Left lung (tissue), 10 donors: ENCODE measurements around the gene DNAAF1. TPM values are rescaled to one million over a fixed set of nuclear protein-coding genes. Genes with fewer than 3 reads are reported as not detected.
"Not testable (repeated sequence)": the region's sequence is repeated elsewhere in the genome, so short reads cannot be mapped to it uniquely, and the experiment has no call there.

Source experiments
- ATAC-seq: fragments of 200-7000 bp; cut with Tn5 transposase; one replicate; pipeline ENCODE4 v1.9.1; 2020; ENCODE audit warnings: moderate library complexity
- DNase-seq, 4 donors: peaks; one replicate each; pipeline ENCODE4 v3.0.0-alpha.2; 2013 to 2020
- H3K27ac ChIP-seq, 2 donors: fragments of 200-600 bp; sonication (generic) in 1 of 2; one replicate each; pipeline versions ENCODE4 v1.5.0 to v1.8.0; 2020 to 2021
- H3K27me3 ChIP-seq, 2 donors: fragments of 200-600 bp; sonication (generic) in 1 of 2; one replicate each; pipeline versions ENCODE4 v1.5.0 to v1.8.0; 2020 to 2021
- H3K36me3 ChIP-seq, 2 donors: fragments of 200-600 bp; sonication (generic) in 1 of 2; one replicate each; pipeline versions ENCODE4 v1.5.0 to v1.8.0; 2020 to 2021
- H3K4me1 ChIP-seq, 2 donors: fragments of 200-600 bp; one replicate each; pipeline ENCODE4 v1.8.0; 2021
- H3K4me3 ChIP-seq, 2 donors: fragments of 200-600 bp; sonication (generic) in 1 of 2; one replicate each; pipeline versions ENCODE4 v1.5.0 to v1.8.0; 2020 to 2021; ENCODE audit warnings: mild to moderate bottlenecking in 1 of 2
- H3K9me3 ChIP-seq, 2 donors: fragments of 200-600 bp; sonication (generic) in 1 of 2; one replicate each; pipeline versions ENCODE4 v1.5.0 to v1.8.0; 2020 to 2021
- CTCF ChIP-seq, 2 donors: fragments of 200-600 bp; sonication (generic) in 1 of 2; IDR thresholded peaks; one replicate each; pipeline versions ENCODE4 v1.5.0 to v1.8.0; 2021; ENCODE audit warnings: antibody characterized with exemption in 2 of 2
- intact Hi-C, 2 donors: fragments of 100-400 bp; cut with DNase I; formaldehyde crosslinking; loops; one replicate each; pipeline versions ENCODE4 v1.11.2 to v1.14.2; 2022
- polyA plus RNA-seq, 6 donors: library from polyadenylated mRNA; unstranded; fragments of 120-200 nt; gene quantifications; one replicate each; pipeline ENCODE4 v1.2.1, GENCODE V29; 2013; ENCODE audit not compliant: insufficient read length in 6 of 6
- total RNA-seq, 2 donors: library from RNA; stranded (reverse); fragmentation: NEBNext Ultra II Directional; extraction: Animal tissue kit (Norgen Biotek cat#: 25700); gene quantifications; one replicate each; pipeline ENCODE4 v1.2.1, GENCODE V29; 2021
- donor health status: DM: no; HTN: yes; CAD: no.
- donor health status: DM: no; HTN: no; CAD: no.

The DNAAF1 gene
- total and polyA plus RNA-seq, 8 donors, result 0.85 to 22.3 (median 11.6) TPM

- Histone ChIP-seq H3K27ac (no peak overlapping the region), H3K9me3 (no peaks in the 10 kb centered on the region), H3K36me3 (no peaks in the 10 kb centered on the region), H3K27me3 (no peaks in the 10 kb centered on the region), H3K4me3 (no peak overlapping the region), H3K4me1 (no peaks in the 10 kb centered on the region)
- ATAC-seq, result no peak
- no peak for TF ChIP-seq CTCF (IDR thresholded peaks at IDR 0.05)
- DNase-seq, result no peak
- intact Hi-C loops, result no loop called here
These were observed 67.5 kb downstream of the DNAAF1 start for GRCh38 chr16:84212631-84213030.

- Histone ChIP-seq H3K4me1 (no peaks in the 10 kb centered on the region), H3K27me3 (no peaks in the 10 kb centered on the region), H3K4me3 (no peak overlapping the region), H3K36me3 (no peaks in the 10 kb centered on the region), H3K9me3 (no peaks in the 10 kb centered on the region), H3K27ac (no peak overlapping the region)
- intact Hi-C loops, result no loop called here
- DNase-seq, result no peak
- no peak for ATAC-seq
- no peak for TF ChIP-seq CTCF (IDR thresholded peaks at IDR 0.05)
These were observed 69.5 kb downstream of the DNAAF1 start for GRCh38 chr16:84214451-84215066.

GRCh38 chr16:84215531-84215930 lies 70.4 kb downstream of the DNAAF1 start:
- no peak for DNase-seq
- intact Hi-C loops, result no loop called here

GRCh38 chr16:84216144-84216543 lies 71.0 kb downstream of the DNAAF1 start:
- DNase-seq, H3K36me3 ChIP-seq, H3K4me1 ChIP-seq, H3K27me3 ChIP-seq, ATAC-seq, H3K27ac ChIP-seq, intact Hi-C loops, H3K4me3 ChIP-seq, H3K9me3 ChIP-seq: not testable (repeated sequence)

More at GRCh38 chr16:84215531-84215930, 70.4 kb downstream of the DNAAF1 start:
- Histone ChIP-seq H3K27me3 (no peaks in the 10 kb centered on the region), H3K27ac (no peak overlapping the region), H3K9me3 (no peaks in the 10 kb centered on the region), H3K4me1 (no peaks in the 10 kb centered on the region), H3K36me3 (no peaks in the 10 kb centered on the region), H3K4me3 (no peak overlapping the region)
- no peak for TF ChIP-seq CTCF (IDR thresholded peaks at IDR 0.05)
- ATAC-seq, result no peak

- Histone ChIP-seq H3K4me3 (no peak overlapping the region), H3K9me3 (no peaks in the 10 kb centered on the region), H3K27me3 (no peaks in the 10 kb centered on the region), H3K4me1 (no peaks in the 10 kb centered on the region), H3K36me3 (no peaks in the 10 kb centered on the region), H3K27ac (no peak overlapping the region)
- intact Hi-C loops, result no loop called here
- ATAC-seq (no peak), DNase-seq (no peak)
- no peak for TF ChIP-seq CTCF (IDR thresholded peaks at IDR 0.05)
These were observed 73.2 kb downstream of the DNAAF1 start for GRCh38 chr16:84218176-84218823.
